Keratinocyte (primary cell): ENCODE measurements around the gene ERBB4. TPM values are rescaled to one million over a fixed set of nuclear protein-coding genes. Genes with fewer than 3 reads are reported as not detected.

ENCODE experiments used
- DNase-seq: peaks from one replicate; pipeline ENCODE4 v3.0.0-alpha.2; 2011; ENCODE audit warnings: low read depth, missing footprints, low spot score
- FAIRE-seq: peaks from 2 replicates; lab custom pipeline; 2011; peaks lifted over from hg19 to GRCh38; lab: Jason Lieb, UNC
- H2AFZ ChIP-seq: 2 replicates; pipeline ENCODE4 v1.6.0; 2012; ENCODE audit warnings: low read length, control low read depth, inconsistent platforms; ENCODE audit not compliant: control insufficient read depth
- H3K27ac ChIP-seq: 2 replicates; pipeline ENCODE4 v1.5.1; 2011; ENCODE audit warnings: low read length; ENCODE audit not compliant: control insufficient read depth, insufficient read depth
- H3K27me3 ChIP-seq: 3 replicates; pipeline ENCODE4 v1.6.0; 2011; ENCODE audit warnings: low read length; ENCODE audit not compliant: control insufficient read depth, insufficient read depth; ENCODE audit errors: extremely low read depth
- H3K36me3 ChIP-seq, 2 experiments: 2 replicates in 1 of 2; 3 replicates in 1 of 2; pipeline ENCODE4 v1.5.1; 2011; ENCODE audit warnings: low read length in 2 of 2, mild to moderate bottlenecking in 1 of 2; ENCODE audit not compliant: control insufficient read depth in 2 of 2, insufficient read depth in 2 of 2; ENCODE audit errors: extremely low read depth in 1 of 2
- H3K4me1 ChIP-seq: 3 replicates; pipeline ENCODE4 v1.5.1; 2011; ENCODE audit warnings: low read length; ENCODE audit not compliant: control insufficient read depth, insufficient read depth; ENCODE audit errors: extremely low read depth
- H3K4me2 ChIP-seq: 3 replicates; pipeline ENCODE4 v1.6.0; 2011; ENCODE audit warnings: low read depth, low read length; ENCODE audit not compliant: control insufficient read depth, insufficient read depth; ENCODE audit errors: extremely low read depth
- H3K4me3 ChIP-seq, 3 experiments: fragments of 200-600 bp in 1 of 3; sonication (generic) in 1 of 3; 2 replicates in 2 of 3; 3 replicates in 1 of 3; pipeline ENCODE4 v1.5.1; 2011 to 2016; ENCODE audit warnings: low read length in 3 of 3, mild to moderate bottlenecking in 3 of 3, control low read depth in 2 of 3, inconsistent platforms in 1 of 3, low read depth in 1 of 3, mixed read lengths in 1 of 3, mixed run types in 1 of 3, moderate library complexity in 1 of 3; ENCODE audit not compliant: control insufficient read depth in 2 of 3, insufficient read depth in 2 of 3; ENCODE audit errors: extremely low read depth in 1 of 3
- H3K79me2 ChIP-seq: 2 replicates; pipeline ENCODE4 v1.6.0; 2012; ENCODE audit warnings: low read length; ENCODE audit not compliant: control insufficient read depth, insufficient read depth
- H3K9ac ChIP-seq: 3 replicates; pipeline ENCODE4 v1.6.0; 2011; ENCODE audit warnings: low read length; ENCODE audit not compliant: control insufficient read depth, insufficient read depth; ENCODE audit errors: extremely low read depth
- H3K9me1 ChIP-seq: 3 replicates; pipeline ENCODE4 v1.6.0; 2011; ENCODE audit warnings: low read length; ENCODE audit not compliant: control insufficient read depth, insufficient read depth; ENCODE audit errors: extremely low read depth
- H3K9me3 ChIP-seq: 2 replicates; pipeline ENCODE4 v1.5.1; 2012; ENCODE audit warnings: low read depth, low read length; ENCODE audit not compliant: control insufficient read depth
- H4K20me1 ChIP-seq: 3 replicates; pipeline ENCODE4 v1.6.0; 2011; ENCODE audit warnings: low read length; ENCODE audit not compliant: control insufficient read depth, insufficient read depth; ENCODE audit errors: extremely low read depth
- EZH2 ChIP-seq: IDR thresholded peaks from one replicate; pipeline ENCODE4 v1.6.1; 2012; ENCODE audit warnings: inconsistent platforms, mild to moderate bottlenecking, low read length, moderate library complexity
- dilution Hi-C: fragments of 300-500 bp; cut with MboI; formaldehyde crosslinking; loops from one replicate; pipeline ENCODE4 v1.7.0; 2020; ENCODE audit warnings: low sequenced_read_pairs; ENCODE audit not compliant: extremely low pct_ligation_motif_present
- polyA plus RNA-seq, 5 experiments: library from polyadenylated mRNA; depleted of rRNA in 3 of 5; stranded (reverse) in 3 of 5; stranded (forward) in 1 of 5; unstranded in 1 of 5; fragments of >200 nt; gene quantifications; 1 replicate in 1 of 5; 2 replicates in 3 of 5; 3 replicates in 1 of 5; pipeline versions ENCODE4 v1.2.1 to v1.2.3, GENCODE V29; 2011 to 2012; ENCODE audit warnings: missing spikeins in 2 of 5, low read depth in 1 of 5, low replicate concordance in 1 of 5
- TF ChIP-seq, protein P1 (sequence below), 3 experiments: IDR thresholded peaks in 1 of 3; conservative IDR thresholded peaks in 1 of 3; optimal IDR thresholded peaks in 1 of 3; 2 replicates in 2 of 3; 3 replicates in 1 of 3; pipeline versions ENCODE3 to v1.5.1; 2011; ENCODE audit warnings: low read length in 3 of 3, mild to moderate bottlenecking in 3 of 3, moderate library complexity in 2 of 3, control low read depth in 1 of 3, inconsistent platforms in 1 of 3; ENCODE audit not compliant: insufficient read depth in 2 of 3; ENCODE audit errors: extremely low read depth in 1 of 3

ERBB4 gene
- polyA plus RNA-seq, 1 donor (not counting 4 experiments of a cell fraction or from before 2014, with no cell fraction given) = 0.01 TPM

DNA sequence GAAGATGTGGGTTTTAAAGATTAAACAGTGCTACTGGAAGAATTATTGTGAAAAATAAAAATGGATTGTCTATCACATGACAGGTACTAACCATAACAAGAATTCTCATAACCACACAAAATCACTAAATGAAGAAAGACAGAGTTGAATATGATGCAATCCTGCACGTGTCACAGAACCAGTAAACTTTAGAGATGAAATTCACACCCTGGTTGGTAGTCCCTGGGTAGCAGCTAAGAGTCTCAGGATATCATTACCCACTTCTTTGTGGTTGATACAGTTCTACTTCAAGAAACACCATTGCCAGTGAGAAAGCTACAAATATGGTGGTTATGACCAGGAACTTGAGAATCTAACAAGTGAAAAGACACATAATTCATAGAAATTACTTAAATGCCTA lies 450.2 kb downstream of the ERBB4 start:
- H3K36me3 ChIP-seq = no peaks in the 10 kb centered on the region
- no peak overlapping the region for H3K27ac ChIP-seq
- no peaks in the 10 kb centered on the region for H3K79me2 ChIP-seq
- H3K4me3 ChIP-seq = no peak overlapping the region
- FAIRE-seq (no peak), DNase-seq (no peak)
- dilution Hi-C loops = no loop called here
- TF ChIP-seq, protein P1, sequence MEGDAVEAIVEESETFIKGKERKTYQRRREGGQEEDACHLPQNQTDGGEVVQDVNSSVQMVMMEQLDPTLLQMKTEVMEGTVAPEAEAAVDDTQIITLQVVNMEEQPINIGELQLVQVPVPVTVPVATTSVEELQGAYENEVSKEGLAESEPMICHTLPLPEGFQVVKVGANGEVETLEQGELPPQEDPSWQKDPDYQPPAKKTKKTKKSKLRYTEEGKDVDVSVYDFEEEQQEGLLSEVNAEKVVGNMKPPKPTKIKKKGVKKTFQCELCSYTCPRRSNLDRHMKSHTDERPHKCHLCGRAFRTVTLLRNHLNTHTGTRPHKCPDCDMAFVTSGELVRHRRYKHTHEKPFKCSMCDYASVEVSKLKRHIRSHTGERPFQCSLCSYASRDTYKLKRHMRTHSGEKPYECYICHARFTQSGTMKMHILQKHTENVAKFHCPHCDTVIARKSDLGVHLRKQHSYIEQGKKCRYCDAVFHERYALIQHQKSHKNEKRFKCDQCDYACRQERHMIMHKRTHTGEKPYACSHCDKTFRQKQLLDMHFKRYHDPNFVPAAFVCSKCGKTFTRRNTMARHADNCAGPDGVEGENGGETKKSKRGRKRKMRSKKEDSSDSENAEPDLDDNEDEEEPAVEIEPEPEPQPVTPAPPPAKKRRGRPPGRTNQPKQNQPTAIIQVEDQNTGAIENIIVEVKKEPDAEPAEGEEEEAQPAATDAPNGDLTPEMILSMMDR (optimal IDR thresholded peaks at IDR 0.05 in 1 of 3, IDR thresholded peaks at IDR 0.05 in 1 of 3, conservative IDR thresholded peaks at IDR 0.05 in 1 of 3; ENCODE audit: extremely low read depth in 1 of 3, insufficient read depth in 2 of 3, low read length in 3 of 3) = no peak
- TF ChIP-seq EZH2 = no peak
- no peak overlapping the region for H2AFZ ChIP-seq
- no peaks in the 10 kb centered on the region for H3K9me3 ChIP-seq
- no peak overlapping the region for H3K9ac ChIP-seq
- no peaks in the 10 kb centered on the region for H4K20me1 ChIP-seq
- H3K4me1 ChIP-seq = no peaks in the 10 kb centered on the region
- no peaks in the 10 kb centered on the region for H3K27me3 ChIP-seq
- no peaks in the 10 kb centered on the region for H3K9me1 ChIP-seq
- no peak overlapping the region for H3K4me2 ChIP-seq

DNA sequence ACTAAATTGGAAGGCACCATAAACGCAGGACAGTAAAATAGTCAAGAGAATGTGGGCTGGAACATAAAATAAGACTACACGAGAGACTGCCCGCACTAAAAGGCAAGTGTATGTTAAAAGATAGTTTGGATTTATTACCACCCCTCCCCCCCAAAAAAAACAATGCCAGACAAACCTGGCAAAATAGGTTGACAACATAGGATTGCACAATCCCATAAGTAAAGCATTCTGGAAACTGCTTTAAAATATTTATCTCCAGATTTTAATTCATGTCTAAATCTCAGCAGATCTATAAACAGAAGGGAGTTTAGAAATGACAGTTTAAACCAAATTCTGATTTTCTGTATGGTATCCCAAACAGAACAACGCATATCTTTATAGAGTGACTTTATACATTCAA lies 455.1 kb downstream of the ERBB4 start:
- no peak for TF ChIP-seq EZH2
- TF ChIP-seq, protein P1 (optimal IDR thresholded peaks at IDR 0.05 in 1 of 3, IDR thresholded peaks at IDR 0.05 in 1 of 3, conservative IDR thresholded peaks at IDR 0.05 in 1 of 3; ENCODE audit: extremely low read depth in 1 of 3, insufficient read depth in 2 of 3, low read length in 3 of 3) = no peak
- no peaks in the 10 kb centered on the region for H3K79me2 ChIP-seq
- no peak overlapping the region for H3K9ac ChIP-seq
- FAIRE-seq (no peak), DNase-seq (no peak)
- no peaks in the 10 kb centered on the region for H3K9me3 ChIP-seq
- no peaks in the 10 kb centered on the region for H3K36me3 ChIP-seq
- H2AFZ ChIP-seq = no peak overlapping the region
- no peak overlapping the region for H3K4me2 ChIP-seq
- no peaks in the 10 kb centered on the region for H3K9me1 ChIP-seq
- no peak overlapping the region for H3K4me3 ChIP-seq
- H3K27ac ChIP-seq = no peak overlapping the region
- dilution Hi-C loops = no loop called here
- no peaks in the 10 kb centered on the region for H3K4me1 ChIP-seq
- H3K27me3 ChIP-seq = no peaks in the 10 kb centered on the region
- no peaks in the 10 kb centered on the region for H4K20me1 ChIP-seq
